T-helper 9 cell (primary cell): ENCODE data around the gene THOC3.
A peak's percentile ranks its signal among the peaks of the same experiment; 100 is the strongest.
"Not testable (repeated sequence)": the region's sequence is repeated elsewhere in the genome, so short reads cannot be mapped to it uniquely, and the experiment has no call there.

Experiments
- DNase-seq: peaks from one replicate; pipeline ENCODE4 v3.0.0-alpha.2; 2020
- total RNA-seq, 2 donors: gene quantifications; one replicate each; lab custom pipeline; 2026; lab: John Stamatoyannopoulos, UW

The THOC3 gene, protein sequence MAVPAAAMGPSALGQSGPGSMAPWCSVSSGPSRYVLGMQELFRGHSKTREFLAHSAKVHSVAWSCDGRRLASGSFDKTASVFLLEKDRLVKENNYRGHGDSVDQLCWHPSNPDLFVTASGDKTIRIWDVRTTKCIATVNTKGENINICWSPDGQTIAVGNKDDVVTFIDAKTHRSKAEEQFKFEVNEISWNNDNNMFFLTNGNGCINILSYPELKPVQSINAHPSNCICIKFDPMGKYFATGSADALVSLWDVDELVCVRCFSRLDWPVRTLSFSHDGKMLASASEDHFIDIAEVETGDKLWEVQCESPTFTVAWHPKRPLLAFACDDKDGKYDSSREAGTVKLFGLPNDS
- total RNA-seq = 8.7 to 17.8 reads per million in 2 donors

DNA sequence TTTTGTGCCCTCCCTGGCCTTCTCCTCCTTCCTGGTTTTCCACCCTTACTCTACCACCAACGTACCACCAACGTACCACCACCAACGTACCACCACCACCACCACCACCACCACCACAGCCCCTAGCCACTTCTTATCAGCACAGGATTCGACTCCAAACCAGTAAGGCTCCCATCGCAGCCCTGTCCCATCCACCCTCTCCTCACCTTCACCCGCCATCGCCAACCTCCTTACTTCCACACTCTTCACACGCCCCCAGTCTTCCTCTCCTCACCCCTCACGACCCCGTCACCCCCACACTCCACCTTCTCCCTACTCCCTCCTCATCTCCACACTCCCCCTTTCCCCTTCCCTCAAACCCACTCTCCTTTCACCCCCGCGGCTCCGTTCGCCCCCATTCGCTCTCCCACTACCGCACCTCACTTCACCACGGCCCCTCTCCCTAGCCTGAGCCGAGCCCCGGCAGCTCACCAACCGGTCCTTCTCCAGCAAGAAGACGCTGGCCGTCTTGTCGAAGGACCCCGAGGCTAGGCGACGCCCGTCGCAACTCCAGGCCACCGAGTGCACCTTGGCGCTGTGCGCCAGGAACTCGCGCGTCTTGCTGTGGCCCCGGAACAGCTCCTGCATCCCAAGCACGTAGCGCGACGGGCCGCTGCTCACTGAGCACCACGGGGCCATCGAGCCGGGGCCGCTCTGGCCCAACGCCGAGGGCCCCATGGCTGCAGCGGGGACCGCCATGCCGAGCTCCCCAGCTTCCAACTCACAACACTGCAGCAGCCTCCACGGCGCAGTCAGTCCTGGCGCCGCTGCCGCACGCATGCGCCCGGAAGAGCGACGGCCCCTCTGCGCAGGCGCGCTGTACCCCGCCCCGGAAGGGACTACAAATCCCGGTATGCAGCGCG lies at the start of gene THOC3:
Gene THOC3 (minus strand): TSS at position 845 of the 902 bp plus-strand sequence. CDS start 107 bp downstream, at position 738.
- peak; percentile 50 for DNase-seq

DNA sequence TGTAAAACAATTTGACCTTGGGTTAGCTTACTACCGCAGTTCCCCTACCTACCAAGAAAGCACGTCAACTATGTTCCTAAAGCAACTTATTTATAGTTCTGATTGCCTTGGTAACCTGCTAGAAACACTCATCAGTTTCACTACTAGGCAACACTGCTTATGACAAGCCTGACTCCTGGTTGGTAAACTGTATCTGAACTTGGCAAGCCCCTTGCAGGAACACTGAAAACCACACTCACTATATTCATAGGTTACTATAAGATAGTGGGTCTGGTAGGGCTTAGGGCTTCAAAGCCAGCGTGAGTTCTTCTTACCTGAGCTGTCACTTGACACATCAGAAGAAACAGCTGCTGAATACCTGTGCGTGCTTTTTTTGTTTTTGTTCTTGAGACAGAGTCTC lies 49.2 kb upstream of the THOC3 start:
- not testable (repeated sequence) for DNase-seq

DNA sequence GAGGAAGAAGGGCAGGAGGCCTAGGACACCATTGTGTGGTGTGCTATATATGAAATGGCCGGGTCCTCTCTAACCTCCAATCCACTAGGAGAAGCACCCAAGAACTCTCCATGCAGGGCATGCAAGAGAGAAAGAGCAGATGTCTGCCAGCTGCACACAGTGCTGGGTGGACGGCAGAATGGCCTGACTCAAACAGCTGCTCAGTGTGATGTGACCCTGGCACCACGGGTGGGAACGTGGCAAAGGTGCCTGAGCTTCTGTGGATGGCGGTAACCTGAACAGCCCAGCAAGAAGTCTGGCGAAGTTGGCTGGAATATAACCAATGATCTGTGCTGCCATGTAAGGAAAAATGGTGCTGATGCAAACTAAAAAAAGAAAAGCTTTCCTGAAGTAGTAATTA lies 46.2 kb upstream of the THOC3 start:
- not testable (repeated sequence) for DNase-seq

DNA sequence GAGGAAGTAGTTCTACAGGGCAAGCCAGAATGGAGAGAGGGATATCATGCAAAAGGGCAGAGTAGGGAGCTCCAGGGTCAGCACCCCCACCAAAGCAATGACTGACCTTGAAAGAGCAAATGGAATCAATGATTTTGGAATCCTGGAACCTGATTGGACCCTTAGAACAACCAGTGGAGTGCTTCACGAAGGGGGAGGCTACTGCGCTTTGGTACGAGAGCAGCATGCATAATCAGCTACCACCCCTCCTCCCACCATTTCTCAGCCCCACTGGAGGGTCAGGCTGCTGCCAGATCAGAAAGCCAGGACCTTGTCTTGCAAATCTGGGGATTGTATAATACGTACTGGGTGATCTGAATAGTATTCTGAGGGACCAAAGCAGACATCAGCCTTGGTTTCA lies 43.0 kb upstream of the THOC3 start:
- not testable (repeated sequence) for DNase-seq

DNA sequence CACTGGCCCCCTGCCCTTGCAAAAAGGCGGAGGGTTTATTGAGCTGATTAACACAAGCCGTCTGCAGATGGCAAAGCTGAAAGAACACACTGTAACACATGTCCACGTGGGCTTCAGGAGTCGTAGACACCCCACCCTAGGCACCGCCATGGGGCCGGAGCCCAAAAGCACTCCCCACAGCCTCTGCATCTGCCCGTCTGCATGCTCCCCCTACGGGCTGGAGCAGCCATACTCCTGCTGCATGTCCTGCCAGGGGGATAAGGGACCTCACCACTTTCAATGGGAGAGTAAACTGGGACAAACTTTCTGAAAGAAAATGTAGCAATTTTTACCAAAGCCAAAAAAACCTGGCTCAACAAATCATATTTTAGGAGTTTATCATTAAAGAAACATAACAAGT lies 42.1 kb upstream of the THOC3 start:
- not testable (repeated sequence) for DNase-seq

DNA sequence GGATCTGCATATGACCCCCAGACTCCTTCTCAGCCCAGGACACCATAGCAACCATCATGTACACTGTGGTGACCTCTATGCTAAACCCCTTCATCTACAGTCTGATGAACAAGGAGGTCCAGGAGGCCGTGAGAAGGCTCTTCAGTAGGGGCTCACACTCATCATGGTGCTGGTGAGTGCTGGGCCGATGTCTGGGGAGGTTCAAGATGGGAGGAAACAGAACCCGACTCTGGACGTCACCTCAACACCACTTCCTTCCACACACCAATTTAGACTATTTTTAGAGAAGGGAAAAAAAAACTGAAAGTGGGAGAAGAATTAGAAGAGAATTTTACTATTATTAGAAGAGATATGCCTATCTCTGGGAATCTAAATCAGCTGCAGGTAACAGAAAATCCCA lies 39.1 kb upstream of the THOC3 start:
- DNase-seq = not testable (repeated sequence)

DNA sequence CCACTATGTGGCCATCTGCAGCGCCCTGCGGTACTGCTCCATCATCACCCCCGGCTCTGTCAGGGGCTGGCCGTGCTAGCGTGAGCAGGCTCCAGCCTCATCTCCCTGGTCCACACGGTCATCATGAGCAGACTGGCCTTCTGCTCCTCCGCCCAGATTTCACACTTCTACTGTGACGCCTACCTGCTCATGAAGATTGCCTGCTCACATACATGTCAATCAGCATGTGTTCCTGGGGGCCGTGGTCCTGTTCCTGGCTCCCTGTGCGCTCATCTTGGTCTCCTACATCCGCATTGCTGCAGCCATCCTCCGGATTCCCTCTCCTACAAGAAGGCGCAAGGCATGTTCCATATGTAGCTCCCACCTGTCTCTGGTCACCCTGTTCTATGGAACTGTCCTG lies 38.7 kb upstream of the THOC3 start:
- not testable (repeated sequence) for DNase-seq

DNA sequence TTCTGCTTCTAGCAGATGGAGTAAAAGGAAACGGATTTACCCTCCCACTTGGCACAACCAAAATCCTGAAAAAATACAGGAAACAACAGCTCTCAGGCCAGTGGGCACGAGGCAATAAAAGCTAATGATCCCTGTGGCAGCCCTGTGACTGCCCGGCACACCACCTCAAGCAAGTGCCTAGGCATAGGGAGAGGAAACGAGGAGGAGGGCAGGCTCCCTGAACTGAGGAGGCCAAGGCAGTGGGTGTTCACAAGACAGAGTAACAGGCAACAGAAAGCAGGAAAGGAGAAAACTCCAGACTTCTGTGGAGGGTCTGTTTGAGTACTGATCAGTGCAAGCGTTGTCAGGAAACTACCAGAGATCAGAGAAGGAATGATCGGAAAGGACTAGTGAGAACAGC lies 29.9 kb upstream of the THOC3 start:
- DNase-seq = not testable (repeated sequence)

DNA sequence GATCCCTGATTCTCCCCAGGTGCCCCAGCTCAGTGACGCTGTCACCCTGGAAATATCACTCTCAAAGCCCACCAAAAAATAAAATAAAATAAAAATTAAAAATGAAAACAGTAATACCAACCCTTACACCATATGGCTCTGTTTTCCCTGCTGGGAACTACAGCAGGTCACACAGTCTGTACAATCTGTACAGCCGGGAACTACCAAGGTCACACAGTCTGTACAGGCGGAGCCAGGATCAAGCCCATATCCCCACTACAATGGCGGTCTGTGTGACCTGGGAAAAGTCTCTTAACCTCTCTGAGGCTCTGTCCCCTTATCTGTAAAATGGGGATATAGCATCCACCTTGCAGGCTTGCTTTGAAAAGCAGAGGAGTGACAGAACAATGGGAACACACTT lies 29.4 kb upstream of the THOC3 start:
- DNase-seq = not testable (repeated sequence)

DNA sequence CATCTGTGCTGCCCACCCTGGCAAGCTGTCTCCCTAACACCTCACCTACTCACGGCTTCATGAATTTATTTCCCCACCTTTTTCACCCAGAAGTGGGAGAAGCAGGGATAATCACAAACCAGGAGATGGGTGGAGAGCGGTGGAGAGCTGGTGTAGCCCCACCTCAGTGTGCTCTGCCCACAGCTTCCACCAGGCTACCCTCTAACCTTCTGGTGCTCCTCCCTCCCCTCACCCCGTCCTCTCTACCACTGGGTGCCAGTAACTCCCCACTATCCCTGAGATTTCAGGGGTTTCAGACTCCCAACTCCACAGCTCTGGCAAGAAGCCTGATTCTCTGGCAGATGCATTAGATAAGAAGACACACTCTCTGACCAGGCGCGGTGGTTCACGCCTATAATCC lies 28.7 kb upstream of the THOC3 start:
- DNase-seq = not testable (repeated sequence)

DNA sequence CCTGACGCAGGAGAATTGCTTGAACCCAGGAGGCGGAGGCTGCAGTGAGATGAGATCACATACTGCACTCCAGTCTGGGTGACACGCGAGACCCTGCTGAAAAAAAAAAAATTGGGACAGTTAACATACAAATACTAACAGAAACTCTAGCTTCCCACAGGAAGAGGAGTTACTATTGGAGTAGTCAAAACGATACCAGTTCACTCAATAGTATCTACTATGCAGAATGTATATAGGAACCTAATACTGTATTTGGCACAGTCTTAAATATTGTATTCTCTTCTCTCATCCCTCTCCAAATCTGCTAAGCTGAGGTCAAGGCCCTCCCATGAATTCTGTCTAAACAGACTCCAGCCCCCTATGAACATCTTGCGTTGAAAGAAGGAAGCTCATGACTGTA lies 27.4 kb upstream of the THOC3 start:
- not testable (repeated sequence) for DNase-seq

DNA sequence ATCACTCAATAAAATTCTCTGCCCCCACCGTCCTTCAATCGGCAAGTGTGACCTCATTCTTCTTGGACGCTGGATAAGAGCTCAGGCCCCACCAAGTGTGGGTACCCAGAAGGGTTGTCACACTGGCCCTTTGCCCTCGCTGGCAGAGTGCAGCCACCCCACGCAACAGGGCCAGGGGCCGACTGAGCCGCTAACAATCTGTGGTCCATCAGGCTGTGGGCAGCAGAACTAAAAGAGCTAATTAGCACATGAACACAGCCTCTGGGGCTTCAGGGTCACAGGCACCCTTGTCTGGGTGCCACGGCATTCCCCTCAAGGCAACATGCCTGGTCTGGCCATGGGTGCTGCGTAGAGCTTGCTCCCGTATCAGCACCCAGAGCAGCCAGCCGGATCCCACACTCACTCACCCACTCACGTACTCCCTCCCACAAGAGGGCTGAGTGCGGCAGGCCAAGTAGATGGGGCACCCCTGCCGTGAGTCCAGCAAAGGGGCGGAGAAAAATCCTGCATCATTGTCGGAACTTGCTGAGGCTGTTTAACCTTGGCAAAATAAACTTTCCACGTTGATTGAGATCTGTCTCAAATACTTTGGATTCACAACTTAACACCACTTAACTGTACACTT lies 11.4 kb upstream of the THOC3 start:
- DNase-seq = not testable (repeated sequence)

DNA sequence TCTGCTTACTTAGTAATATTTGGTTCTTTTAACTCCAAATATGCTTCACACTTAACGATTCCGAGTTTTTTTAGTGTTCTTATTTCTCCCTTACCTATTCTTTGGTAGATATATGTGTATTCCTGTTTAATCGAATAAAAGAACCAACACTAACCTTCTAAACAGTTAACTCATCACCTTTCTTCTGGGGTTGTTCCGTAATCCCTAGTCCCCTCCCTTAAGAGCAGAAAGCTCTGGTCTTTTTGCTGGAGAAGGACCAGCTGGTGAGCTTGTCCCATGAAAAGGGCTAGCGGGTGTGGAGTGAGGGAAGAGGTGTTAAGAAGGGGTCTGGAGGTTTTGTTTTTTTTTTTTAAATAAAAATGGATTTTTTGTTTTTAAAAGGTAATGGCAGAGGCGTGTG lies 266 bp upstream of the THOC3 start:
- not testable (repeated sequence) for DNase-seq

DNA sequence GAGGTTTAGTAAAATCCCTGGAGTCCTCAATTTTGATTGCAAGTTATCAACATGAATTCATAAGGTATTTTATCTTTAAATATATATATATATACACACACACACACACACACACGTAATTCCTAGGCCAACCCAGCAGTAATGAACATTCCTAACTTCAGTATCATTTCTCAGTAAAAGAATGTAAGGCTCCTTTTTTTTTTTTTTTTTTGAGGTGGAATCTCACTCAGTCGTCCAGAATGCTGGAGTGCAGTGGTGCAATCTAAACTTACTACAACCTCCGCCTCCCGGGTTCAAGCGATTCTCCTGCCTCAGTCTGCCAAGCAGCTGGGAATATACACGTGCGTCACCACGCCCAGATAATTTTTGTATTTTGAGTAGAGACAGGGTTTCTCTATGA lies 5.8 kb downstream of the THOC3 start:
- DNase-seq = not testable (repeated sequence)

DNA sequence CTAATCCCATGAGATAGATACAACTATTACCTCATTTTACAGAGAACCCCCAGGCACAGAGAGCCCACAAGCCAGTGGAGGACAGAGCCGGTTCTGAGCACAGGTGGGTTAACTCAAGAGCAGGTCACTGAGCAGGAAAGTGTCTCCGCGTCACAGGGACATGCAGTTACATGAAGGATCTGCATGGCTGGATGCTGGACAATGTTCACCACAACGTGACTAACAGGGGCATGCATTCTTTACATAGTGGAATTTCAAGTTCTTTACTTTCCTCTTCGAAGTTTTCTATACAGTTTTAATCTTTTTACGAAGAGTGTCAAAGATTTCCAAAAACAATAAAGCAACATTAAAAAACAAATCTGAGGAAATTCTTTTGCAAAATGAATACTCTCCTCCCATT lies 7.9 kb downstream of the THOC3 start:
- DNase-seq = not testable (repeated sequence)

DNA sequence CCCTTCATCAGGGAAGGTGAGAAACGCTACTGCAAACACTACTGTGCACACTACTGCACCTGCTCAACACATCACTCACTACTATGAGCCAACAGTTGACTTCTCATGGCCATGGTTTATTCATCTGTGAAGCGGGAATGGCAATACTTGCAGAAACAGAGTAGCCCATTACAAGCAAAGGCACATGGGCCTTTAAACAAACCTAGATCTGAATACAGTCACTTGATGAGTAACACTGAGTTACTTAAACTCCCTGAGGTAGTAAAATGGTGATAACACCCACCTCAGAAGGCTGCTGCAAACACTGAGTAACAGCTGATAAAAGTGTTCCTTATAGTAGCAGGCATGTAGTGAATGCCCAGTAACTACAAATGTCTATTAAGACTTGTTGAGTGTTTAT lies 9.6 kb downstream of the THOC3 start:
- not testable (repeated sequence) for DNase-seq

DNA sequence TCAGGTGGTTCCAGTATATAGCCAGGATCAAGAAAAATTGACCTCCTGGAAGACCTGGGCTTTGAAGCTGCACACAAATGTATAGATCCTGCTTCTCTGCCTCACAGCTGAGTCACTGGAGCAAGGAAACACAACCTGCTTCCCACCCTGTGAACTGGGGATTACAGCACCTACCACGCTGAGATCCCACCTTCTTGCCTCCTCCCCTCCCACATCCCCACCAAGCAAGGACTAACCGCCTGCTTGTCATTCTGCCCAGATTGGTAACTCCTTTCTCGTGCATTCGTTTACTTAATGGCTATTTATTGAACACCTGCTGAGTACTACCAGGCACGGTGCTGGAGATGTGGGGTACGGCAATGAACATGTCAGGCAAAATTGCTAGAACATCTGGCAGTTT lies 14.0 kb downstream of the THOC3 start:
- DNase-seq = not testable (repeated sequence)

DNA sequence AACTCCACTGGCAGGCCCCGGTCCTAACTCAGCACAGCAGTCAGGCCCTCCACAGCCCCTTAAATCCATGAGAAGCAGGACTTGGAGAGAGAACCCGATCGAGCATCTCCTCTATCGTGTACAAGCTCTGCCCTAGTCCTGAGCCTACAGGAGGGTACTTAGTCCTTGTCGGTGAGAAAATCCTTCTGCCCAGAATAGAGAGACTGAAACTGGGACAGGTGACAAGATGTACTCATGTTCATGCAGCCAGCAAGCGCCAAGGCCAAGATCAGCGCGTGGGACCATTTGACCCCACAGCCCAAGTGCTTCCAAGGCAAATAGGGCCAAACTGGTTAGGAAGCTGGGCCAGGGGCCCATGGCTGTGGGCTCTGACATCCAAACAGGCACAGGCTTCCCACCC lies 15.3 kb downstream of the THOC3 start:
- not testable (repeated sequence) for DNase-seq

DNA sequence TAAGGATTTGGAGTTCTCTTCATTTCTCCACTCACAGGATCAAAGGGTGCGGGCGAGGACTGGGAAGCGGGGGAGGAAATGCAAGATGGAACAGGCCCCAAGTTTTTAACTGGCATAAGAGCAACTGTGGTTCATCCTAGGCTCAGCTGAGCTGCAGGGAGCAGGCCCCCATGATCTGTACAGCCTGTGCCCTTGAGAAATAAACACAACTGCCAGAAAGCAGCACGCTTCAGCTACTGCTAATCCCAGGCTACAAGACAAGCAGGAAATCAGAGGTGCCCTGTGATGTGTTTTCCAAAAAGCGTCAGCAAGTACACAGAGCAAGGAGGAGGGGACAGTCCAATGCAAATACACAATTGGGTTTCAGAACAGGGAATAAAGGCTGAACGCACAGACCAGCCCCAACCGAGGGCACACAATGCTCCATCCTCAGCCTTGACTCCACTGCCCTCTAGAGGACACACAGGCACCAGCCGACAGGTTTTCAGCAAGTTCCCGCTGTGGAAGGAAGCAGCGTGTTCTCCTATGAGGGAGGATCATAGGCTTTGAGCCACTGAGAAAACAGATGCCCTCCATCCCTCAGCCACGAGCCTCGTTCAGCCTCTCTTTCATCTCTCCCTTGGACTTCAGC lies 16.7 kb downstream of the THOC3 start:
- not testable (repeated sequence) for DNase-seq

DNA sequence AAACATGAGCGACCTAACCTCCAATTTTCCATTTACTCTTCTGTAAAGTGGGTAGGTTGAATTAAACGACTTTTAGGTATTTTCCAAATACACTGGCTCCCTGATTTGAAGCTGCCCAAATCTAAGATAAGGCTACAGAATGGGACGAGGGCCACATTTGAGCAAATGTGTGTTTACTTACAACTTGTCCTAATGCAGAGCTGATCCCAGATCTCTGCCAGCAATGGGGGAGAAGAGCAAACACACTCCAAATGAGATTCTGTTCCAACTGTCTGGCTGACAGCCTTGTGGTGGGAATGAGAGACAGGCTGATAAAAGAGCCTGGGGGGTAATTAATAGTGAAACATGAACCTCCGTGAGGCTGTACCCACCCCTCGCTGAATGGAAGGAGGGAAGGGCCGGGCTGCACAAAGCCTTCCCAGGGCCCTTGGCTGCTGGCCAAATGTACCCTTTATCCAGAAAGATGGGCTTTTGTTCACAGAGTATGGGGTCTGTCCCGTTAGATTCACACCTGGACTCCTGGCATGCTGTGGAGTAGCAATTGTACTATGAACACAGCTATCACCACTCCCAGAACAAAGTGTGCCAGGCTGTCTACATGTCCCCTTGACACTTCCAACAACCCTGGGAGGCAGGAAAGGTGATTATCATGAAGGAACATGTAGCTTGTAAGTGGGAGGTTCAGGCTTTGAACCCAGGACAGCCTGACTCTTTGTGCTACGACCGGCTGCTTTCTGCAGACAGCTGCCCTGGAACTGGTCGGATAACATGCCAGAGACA lies 19.6 kb downstream of the THOC3 start:
- not testable (repeated sequence) for DNase-seq

DNA sequence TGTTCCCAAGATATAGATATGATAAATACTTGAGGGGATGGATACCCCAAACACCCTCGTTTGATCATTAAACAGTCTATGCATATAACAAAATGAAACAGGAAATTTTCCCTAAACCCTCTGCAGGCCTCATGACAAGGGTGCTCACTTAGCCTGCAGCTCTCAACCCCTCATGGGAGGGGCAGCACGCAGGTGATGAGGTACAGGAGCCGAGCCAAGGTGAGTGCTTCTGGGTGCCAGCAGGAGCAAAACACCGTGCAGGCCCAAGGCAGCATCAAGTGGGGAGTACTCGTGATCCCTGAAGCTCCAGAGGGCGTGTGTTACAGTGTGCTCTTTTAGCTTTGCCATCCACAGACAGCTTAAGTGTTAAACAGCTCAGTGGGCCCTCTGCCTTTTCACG lies 24.9 kb downstream of the THOC3 start:
- not testable (repeated sequence) for DNase-seq

DNA sequence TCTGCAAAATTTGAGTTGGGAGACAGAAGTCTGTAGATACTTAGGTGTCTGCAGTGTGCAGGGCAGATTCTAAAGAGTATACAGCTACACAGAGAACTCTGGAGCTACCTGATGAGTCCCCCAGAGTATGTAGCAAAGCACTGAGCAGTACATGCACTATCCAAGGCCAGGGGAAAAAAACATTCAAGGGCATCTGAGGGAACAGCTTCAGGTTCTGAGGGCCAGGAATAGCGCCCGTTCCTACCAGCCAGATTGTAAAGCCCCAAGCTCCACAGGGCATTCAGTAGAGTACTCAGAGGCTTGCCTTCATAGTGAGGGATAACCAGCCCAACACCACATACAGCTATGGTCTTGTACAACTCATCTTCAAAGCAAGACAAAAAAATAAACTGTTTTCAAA lies 27.5 kb downstream of the THOC3 start:
- DNase-seq = not testable (repeated sequence)
